H1 (cell line): ENCODE measurements around the gene OGFOD1. TPM values are rescaled to one million over a fixed set of nuclear protein-coding genes. Genes with fewer than 3 reads are reported as not detected.

Experiments used
- CHD1 ChIP-seq: IDR thresholded peaks from 2 replicates; pipeline ENCODE4 v1.6.1; 2012; ENCODE audit warnings: low read depth, low read length, improper control_type of control experiment
- EGR1 ChIP-seq: IDR thresholded peaks from 2 replicates; pipeline ENCODE4 v1.6.1; 2011; ENCODE audit warnings: low read depth, low read length, borderline replicate concordance
- polyA plus RNA-seq, 7 experiments: library from polyadenylated mRNA; depleted of rRNA in 3 of 7; stranded (reverse) in 5 of 7; unstranded in 2 of 7; fragments of >200 nt in 5 of 7; fragments of 200-250 nt in 2 of 7; gene quantifications; 1 replicate in 5 of 7; 2 replicates in 1 of 7; 4 replicates in 1 of 7; pipeline versions ENCODE4 v1.2.1 to v1.2.3, GENCODE V29; 2011 to 2013; ENCODE audit warnings: missing spikeins in 2 of 7, mixed read lengths in 2 of 7
- total RNA-seq: library from RNA; stranded (reverse); fragmentation: NEBNext Ultra II Directional; extraction: Animal tissue kit (Norgen Biotek cat#: 25700); gene quantifications from 2 replicates; pipeline ENCODE4 v1.2.1, GENCODE V29; 2021

The OGFOD1 gene
- total and polyA plus RNA-seq, 2 of the 8 experiments (the other 6 are each of a cell fraction or from before 2014, with no cell fraction given): 24.6 to 61.4 TPM

- no peak for TF ChIP-seq CHD1
- TF ChIP-seq EGR1: no peak
Measured at GRCh38 chr16:56436258-56436657, 15.1 kb upstream of the OGFOD1 start (continued).
